Stimulated activated CD8-positive, alpha-beta memory T cell treated with anti-CD3 and anti-CD28 coated beads, Interleukin-4, amount 100 ng/mL, for 24 hours (primary cell): Measurements from ENCODE around the gene TMEM62.

Source experiments
- DNase-seq: peaks from one replicate; pipeline ENCODE4 v3.0.0-alpha.2; 2020; ENCODE audit warnings: low read depth

Gene TMEM62

DNA sequence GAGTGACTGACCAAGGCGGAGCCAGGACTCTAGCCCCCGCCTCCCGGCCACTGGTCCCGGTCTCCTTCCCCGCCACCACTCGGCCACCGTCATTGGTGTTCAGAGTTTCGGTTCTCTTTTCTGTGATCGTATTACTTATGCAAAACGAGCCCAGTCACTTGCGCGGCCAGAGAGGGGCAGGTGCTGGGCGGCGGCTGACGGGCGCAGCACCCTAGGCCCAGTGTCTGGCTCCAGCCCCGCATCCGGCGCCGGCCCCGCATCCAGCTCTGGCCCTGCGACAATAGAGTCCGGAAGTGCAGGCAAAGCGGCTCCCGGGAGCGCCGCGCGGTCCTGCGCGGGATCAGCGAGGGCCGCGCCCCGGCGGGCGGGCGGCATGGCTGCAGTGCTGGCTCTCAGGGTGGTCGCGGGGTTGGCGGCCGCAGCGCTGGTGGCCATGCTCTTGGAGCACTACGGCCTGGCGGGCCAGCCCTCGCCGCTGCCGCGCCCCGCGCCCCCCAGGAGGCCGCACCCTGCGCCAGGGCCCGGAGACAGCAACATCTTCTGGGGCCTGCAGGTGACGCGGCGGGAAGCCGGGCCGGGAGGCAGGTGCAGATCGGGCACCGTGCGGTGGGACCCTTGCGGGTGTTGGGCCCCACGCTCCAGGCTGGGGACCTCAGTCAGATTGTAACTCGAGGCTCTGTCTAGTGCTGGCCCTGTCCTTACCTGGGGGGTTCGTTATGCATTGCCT, at the start of gene TMEM62:
Gene TMEM62 (plus strand): TSS at position 157 of the 727 bp plus-strand sequence. CDS start 217 bp downstream, at position 374.
- DNase-seq, result peak; percentile 37

DNA sequence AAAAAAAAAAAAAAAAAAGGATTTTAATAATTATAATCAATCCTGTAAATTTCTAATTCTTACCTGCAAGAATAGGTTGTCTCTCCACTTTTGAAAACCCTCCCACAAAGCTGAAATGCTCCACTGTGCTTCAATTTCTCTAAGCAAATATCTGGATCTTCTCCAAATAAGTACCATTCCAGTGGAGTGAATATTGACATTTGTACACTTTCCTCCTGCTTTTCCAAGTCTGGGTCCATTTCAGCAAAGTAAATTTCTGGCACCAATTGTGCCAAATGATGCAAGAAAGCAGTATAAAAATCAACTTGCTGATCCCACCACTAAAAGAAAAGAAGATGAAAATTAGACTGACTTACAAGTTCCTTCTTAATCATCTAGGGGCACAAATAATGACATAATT, 47.5 kb upstream of the TMEM62 start:
- DNase-seq, result no peak

DNA sequence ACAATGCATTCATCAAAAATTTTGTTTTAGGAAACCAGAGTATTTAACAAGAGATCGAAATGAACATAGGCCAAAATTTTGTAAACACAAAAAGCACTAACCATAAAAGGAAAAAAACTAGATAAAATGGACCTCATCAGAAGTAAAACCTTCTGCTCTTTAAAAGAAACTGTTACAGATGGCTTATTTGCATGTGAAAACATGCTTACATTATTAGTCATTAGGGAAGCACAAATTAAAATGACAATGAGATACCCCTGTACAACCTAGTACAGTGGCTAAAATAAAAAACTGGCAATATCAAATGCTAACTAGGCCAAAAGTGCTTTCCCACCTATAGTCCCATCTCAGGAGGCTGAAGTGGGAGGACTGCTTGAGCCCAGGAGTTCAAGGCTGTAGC, 46.8 kb upstream of the TMEM62 start:
- DNase-seq, result no peak

DNA sequence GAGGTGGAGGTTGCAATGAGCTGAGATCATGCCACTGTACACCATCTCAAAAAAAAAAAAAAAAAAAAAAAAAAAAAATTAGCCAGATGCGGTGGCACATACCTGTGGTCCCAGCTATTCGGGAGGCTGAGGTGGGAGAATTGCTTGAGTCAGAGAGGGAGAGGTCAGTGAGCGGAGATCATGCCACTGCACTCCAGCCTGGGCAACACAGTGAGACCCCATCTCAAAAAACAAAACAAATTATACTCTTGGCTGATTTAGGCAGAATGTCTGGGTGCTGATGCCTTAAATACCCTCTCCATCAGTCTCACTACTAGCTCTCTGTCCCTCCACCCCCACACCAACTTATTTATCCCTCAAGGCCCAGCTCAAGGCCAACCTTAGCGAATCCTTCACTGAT, 41.5 kb upstream of the TMEM62 start:
- no peak for DNase-seq

- DNase-seq, result no peak
Measured at GRCh38 chr15:43093026-43093425, 40.4 kb upstream of the TMEM62 start.

DNA sequence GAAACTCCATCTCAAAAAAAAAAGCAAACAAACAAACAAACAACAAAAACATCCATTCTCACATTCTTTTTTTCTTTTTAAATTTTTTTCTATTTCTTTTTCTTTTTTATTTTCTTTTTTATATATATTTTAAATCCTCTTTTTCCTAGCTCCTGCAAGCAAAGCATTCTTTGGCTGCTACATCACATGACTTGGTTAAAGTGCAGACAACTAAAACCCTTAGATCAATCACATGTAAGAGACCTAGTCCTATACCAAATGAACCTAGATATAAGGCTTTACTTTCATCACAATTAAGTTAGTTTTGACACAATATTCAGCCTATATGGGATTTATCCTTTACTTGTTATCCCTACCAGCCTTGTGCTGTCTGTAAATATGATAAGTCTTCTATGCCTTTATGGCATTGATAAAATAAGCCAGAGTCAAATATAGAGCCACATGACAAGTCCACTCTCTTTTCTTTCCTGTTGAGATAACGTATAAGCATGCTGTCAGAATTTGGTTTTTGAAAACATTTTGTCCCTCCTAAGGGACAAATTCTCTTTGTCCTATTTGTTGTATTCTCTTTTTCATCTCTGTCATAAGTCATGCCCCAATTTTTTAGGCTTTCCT, 38.9 kb upstream of the TMEM62 start:
- DNase-seq, result no peak

DNA sequence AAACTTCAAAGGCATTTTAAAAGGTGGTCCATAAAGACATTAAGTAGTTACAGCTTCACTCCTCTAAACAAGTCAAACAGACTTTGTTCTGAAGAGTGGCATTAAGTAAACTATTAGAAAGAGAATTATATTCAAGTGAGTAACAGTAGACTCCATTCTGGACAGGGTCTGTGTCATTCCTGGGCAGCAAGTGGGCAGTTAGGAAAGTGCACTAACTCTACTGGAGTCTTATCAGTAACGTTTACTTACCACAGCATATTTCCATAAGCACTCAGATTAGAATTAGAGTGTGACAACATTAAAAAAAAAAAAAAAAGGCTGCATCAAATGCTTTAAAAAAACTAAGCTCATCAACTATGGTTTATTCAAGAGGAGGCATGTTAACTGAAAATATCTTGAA, 38.1 kb upstream of the TMEM62 start:
- no peak for DNase-seq

- DNase-seq, result no peak
Measured at GRCh38 chr15:43095708-43096347, 37.6 kb upstream of the TMEM62 start.

GRCh38 chr15:43096411-43096810, 37.0 kb upstream of the TMEM62 start:
- no peak for DNase-seq

GRCh38 chr15:43099105-43099845, 34.1 kb upstream of the TMEM62 start:
- DNase-seq, result no peak

DNA sequence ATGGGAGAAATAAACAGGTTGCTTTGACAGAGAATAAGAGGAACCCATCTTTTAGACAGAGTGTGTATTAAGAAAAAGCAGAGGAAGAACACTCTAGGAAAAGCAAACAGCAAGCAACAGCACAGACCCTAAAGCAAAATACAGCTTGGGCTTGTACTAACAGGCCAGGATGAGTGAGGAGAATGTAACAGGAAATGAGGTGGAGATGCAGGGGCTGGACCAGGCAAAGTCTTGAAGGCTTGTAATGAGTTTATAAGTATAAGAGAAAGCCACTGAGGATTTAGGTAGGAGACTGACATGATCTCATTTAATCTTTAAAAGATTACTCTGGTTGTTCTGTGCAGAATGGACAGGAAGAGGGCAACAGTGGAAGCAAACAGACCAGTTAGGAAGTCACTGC, 32.4 kb upstream of the TMEM62 start:
- no peak for DNase-seq

DNA sequence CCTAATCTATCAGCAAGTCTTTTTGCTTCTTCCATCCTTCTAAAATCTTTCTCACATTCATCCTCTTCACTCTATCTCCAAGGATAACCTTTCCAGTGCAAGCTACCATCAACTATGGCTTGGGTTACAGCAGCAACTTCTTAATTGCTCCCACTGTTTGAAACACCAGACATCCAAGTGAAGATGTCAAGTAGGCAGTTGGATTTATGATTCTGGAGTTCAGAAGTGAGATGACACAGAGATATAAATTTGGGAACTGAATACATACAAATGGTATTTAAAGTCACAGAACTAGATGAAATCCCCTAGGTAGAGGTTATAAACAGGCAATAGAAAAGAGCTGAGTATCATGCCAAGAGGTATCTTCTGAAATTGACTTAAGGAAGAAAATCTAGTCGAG, 31.2 kb upstream of the TMEM62 start:
- DNase-seq, result no peak

DNA sequence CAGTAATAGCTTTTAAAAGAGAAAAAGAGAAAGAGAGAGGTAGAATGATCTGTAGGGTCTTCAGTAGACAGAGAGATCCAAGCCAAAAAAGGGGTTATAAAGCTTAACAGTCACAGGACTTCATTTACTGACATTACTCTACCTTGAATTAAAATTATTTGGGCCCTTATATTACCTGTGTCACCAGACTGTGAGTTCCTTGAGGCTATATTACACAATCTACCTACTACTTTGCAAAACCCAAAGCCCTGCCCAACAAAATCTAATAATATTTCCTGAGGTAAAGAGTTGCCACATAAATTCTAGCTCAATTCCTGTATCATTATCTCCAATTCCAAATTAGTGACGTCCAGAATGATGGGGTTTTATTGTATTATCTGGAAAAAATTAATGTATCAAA, 29.5 kb upstream of the TMEM62 start:
- DNase-seq, result no peak

- no peak for DNase-seq
Measured at GRCh38 chr15:43104426-43104825, 29.0 kb upstream of the TMEM62 start.

GRCh38 chr15:43105077-43105736, 28.2 kb upstream of the TMEM62 start:
- DNase-seq, result no peak

- DNase-seq, result peak; percentile 83
Measured at GRCh38 chr15:43105778-43106485, 27.5 kb upstream of the TMEM62 start, which contains the start of gene UBR1. Gene UBR1 (minus strand): TSS chr15:43106038. CDS start chr15:43106022, 16 bp downstream.

DNA sequence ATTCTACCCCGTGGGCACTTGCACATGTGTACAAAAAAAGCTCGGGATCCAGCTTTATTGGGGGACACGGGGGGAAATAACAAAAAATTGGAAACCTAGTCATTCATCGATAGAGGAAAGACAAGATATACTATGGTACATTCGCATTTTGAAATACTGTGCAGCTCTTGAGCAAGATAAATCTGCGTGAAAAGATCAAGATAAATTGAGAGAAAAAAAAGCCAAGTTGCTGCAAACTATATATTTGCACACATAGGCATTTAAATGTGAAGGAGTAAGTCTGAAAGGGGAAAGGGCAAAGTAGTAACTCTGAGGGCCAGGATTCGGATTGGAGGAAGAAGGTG, 26.9 kb upstream of the TMEM62 start:
- no peak for DNase-seq

DNA sequence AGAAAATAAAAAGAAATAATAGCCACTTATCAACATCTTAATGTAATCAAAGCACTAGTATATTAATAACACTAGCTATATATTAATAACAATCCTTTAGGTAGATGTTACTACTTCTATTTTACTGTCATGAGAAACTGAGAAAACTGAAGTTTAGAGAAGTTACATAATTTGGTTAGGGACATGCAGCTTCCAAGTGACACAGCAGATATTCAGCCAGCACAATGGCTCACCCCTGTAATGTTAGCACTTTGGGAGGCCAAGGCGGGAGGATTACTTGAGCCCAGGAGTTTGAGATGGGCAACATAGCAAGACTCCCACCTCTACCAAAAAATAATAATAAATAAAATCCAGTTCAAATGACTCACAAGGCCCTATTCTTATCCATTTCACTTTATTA, 25.6 kb upstream of the TMEM62 start:
- DNase-seq, result no peak

GRCh38 chr15:43111354-43111753, 22.0 kb upstream of the TMEM62 start:
- no peak for DNase-seq

DNA sequence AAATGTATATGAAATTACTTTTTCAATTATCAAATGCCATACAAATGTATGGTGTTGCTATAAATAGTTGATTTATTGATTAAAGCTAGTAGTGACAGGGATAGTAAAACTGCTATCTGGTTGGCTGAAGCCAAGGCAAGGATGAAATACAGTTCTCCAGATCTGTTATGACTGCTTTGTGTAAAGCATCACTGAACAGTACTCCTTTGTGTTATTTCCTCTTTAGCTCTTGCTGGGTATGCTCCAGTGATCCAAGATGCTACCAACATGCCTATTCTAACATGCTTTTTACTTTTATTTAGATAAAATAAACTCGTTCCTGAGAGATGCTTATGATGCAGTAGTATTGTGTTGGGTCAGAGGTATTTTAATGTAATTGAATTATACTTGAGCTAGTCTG, 15.1 kb upstream of the TMEM62 start:
- DNase-seq, result no peak

GRCh38 chr15:43118829-43119228, 14.6 kb upstream of the TMEM62 start:
- DNase-seq, result no peak

DNA sequence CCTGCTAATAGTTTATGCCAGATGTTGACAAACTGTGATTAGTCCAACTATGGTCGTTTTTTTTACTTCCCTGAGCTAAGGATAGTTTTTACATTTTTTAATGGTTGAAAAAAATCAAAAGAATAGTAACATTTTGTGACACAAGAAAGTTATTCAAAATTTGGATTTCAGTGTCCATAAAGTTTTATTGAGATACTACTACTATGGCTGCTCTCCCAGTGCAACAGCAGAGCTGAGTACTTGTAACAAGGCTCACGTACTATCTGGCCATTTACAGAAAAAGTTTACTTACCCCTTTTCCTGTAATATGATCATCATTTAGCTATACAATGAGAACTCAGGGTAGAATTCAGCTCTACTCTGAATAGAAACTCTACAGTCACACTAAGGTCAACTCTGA, 11.5 kb upstream of the TMEM62 start:
- DNase-seq, result no peak
